ENCODE measurements around the gene GPR89A.
"Not testable (repeated sequence)": the region's sequence is repeated elsewhere in the genome, so short reads cannot be mapped to it uniquely, and the experiment has no call there.

DNA sequence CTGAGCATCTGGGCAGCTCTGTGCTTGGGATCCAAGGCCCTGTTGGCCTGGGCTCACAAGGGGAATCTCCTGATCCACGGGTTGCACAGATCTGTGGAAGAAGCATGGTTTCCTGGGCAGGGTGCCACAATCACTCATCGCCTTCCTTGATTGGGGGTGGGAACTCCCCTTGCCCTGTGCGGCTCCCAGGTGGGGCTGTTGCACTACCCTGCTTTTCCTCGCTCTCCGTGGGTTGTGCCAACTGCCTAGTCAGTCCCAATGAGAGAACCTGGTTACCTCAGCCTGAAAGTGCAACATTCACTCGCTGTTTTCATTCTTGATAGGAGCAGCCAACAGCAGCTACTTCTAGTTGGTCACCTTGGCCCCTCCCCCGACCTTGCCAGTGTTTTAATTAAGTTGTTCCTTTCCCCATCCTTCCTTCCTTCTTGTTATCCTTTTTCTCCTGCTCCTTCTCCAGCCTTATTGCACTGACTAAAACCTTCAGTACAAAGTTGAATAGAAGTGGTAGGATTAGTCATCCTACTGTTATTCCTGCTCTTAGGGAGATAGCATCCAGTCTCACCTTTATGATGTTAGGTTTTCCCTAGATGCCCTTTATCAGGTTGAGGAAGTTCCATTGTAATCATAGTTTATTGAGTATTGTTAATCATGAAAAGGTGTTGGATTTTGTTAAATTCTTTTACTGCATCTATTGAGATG is 48.6 kb downstream of the GPR89A start:
- not testable (repeated sequence) for TF ChIP-seq CTCF (optimal IDR thresholded peaks at IDR 0.05 in 1 of 3, IDR thresholded peaks at IDR 0.05 in 1 of 3, conservative IDR thresholded peaks at IDR 0.05 in 1 of 3; ENCODE audit: extremely low read depth in 1 of 3, insufficient read depth in 2 of 3, low read length in 3 of 3); EZH2 (IDR thresholded peaks at IDR 0.05; ENCODE audit: low read length)

Data from keratinocyte (primary cell).